HG02970 (cell line): ENCODE measurements around the gene KLK10.

Source experiments
- ATAC-seq: cut with Tn5 transposase; IDR thresholded peaks from one replicate; pipeline ENCODE4 v1.9.1; 2021; ENCODE audit warnings: mild to moderate bottlenecking, moderate library complexity, moderate number of reproducible peaks; ENCODE audit not compliant: unreplicated experiment, low FRiP score

The KLK10 gene

GRCh38 chr19:51019544-51019925 is at the start of gene KLK10:
KLK10 (minus strand) TSS chr19:51019709; CDS start chr19:51019130, 579 bp downstream.
- no peak for ATAC-seq

- ATAC-seq, result no peak
Measured at GRCh38 chr19:51066393-51067186, 47.1 kb upstream of the KLK10 start.

- ATAC-seq, result no peak
Measured at GRCh38 chr19:51065221-51065960, 45.9 kb upstream of the KLK10 start.

- no peak for ATAC-seq
Measured at GRCh38 chr19:51064534-51065220, 45.2 kb upstream of the KLK10 start, which contains the start of gene KLK13. KLK13 (minus strand) TSS chr19:51065092; CDS start chr19:51065067, 25 bp downstream.

- ATAC-seq, result no peak
Measured at GRCh38 chr19:51063664-51064063, 44.2 kb upstream of the KLK10 start.

- no peak for ATAC-seq
Measured at GRCh38 chr19:51060973-51061372, 41.5 kb upstream of the KLK10 start.

- ATAC-seq, result no peak
Measured at GRCh38 chr19:51060336-51060735, 40.8 kb upstream of the KLK10 start.

- ATAC-seq, result no peak
Measured at GRCh38 chr19:51059715-51060114, 40.2 kb upstream of the KLK10 start.

- ATAC-seq, result no peak
Measured at GRCh38 chr19:51055866-51056265, 36.4 kb upstream of the KLK10 start.

GRCh38 chr19:51047031-51047335 is 27.5 kb upstream of the KLK10 start:
- no peak for ATAC-seq

GRCh38 chr19:51044327-51044726 is 24.8 kb upstream of the KLK10 start:
- ATAC-seq, result no peak

- no peak for ATAC-seq
Measured at GRCh38 chr19:51043497-51043896, 24.0 kb upstream of the KLK10 start.

GRCh38 chr19:51040151-51040550 is 20.6 kb upstream of the KLK10 start:
- no peak for ATAC-seq

- ATAC-seq, result no peak
Measured at GRCh38 chr19:51036519-51036918, 17.0 kb upstream of the KLK10 start.

- no peak for ATAC-seq
Measured at GRCh38 chr19:51034704-51035103, 15.2 kb upstream of the KLK10 start, which contains the start of gene KLK12. KLK12 (minus strand) TSS chr19:51035002; CDS start chr19:51034621, 381 bp downstream.

- no peak for ATAC-seq
Measured at GRCh38 chr19:51031880-51032225, 12.3 kb upstream of the KLK10 start.

- no peak for ATAC-seq
Measured at GRCh38 chr19:51031220-51031879, 11.8 kb upstream of the KLK10 start.

- ATAC-seq, result no peak
Measured at GRCh38 chr19:51030631-51031030, 11.1 kb upstream of the KLK10 start.

GRCh38 chr19:51029718-51030117 is 10.2 kb upstream of the KLK10 start:
- ATAC-seq, result no peak

- no peak for ATAC-seq
Measured at GRCh38 chr19:51027873-51028272, 8.4 kb upstream of the KLK10 start.
